Measurements from ENCODE around the gene LACRT.

The LACRT gene

DNA sequence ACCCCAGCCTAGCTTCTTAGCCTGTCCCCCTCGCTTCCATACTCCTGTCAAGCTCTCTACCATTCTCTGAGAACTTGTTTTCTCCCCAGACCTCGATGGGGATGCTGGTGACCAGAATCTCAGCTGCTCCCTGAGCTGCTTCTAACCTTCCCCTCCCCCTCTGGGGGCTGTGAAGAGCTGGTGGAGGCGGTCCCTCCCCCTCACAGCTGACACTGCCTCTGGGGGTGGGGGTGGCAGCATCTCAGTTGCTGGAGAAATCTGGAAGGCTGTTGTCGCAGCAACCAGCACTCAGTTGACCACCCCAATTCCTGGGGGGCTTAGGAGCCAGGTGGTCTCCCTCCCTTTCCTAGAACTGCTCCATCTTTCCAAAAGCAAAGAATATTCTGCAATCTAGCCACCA lies 51.0 kb downstream of the LACRT start:
- TF ChIP-seq, protein P1, sequence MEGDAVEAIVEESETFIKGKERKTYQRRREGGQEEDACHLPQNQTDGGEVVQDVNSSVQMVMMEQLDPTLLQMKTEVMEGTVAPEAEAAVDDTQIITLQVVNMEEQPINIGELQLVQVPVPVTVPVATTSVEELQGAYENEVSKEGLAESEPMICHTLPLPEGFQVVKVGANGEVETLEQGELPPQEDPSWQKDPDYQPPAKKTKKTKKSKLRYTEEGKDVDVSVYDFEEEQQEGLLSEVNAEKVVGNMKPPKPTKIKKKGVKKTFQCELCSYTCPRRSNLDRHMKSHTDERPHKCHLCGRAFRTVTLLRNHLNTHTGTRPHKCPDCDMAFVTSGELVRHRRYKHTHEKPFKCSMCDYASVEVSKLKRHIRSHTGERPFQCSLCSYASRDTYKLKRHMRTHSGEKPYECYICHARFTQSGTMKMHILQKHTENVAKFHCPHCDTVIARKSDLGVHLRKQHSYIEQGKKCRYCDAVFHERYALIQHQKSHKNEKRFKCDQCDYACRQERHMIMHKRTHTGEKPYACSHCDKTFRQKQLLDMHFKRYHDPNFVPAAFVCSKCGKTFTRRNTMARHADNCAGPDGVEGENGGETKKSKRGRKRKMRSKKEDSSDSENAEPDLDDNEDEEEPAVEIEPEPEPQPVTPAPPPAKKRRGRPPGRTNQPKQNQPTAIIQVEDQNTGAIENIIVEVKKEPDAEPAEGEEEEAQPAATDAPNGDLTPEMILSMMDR (IDR thresholded peaks at IDR 0.05), result no peak
- no peak for TF ChIP-seq ZFX (IDR thresholded peaks at IDR 0.05; ENCODE audit: borderline replicate concordance)
- no peak overlapping the region for H3K27ac ChIP-seq

DNA sequence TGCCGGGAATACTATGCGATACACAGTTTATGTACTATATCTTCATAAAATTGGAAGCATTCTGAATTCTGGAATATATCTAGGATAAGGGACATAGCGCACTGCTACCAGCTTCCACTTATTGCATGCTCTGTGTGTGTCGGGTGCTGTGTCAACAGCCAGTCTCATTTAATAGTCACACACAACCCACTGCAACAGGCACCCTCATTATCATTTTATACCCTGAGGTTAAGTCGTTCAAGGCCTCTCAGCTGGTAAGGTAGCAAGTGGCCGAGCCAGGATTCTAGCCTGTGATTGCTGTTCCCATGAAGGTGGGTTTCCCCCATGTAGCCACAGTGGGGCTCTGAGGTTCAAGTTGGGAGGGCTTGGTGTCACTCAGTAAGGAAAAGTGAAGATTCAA lies 53.3 kb downstream of the LACRT start:
- H3K27ac ChIP-seq, result no peak overlapping the region
- no peak for TF ChIP-seq ZFX (IDR thresholded peaks at IDR 0.05; ENCODE audit: borderline replicate concordance)
- TF ChIP-seq, protein P1 (IDR thresholded peaks at IDR 0.05), result no peak
